IPS-20b (cell line): ENCODE measurements around the gene ASPN.

Experiments
- H3K27ac ChIP-seq: one replicate; pipeline ENCODE4 v1.5.1; 2013; ENCODE audit warnings: low read length
- H3K27me3 ChIP-seq: 2 replicates; pipeline ENCODE4 v1.6.1; 2013; ENCODE audit warnings: mild to moderate bottlenecking, low read length, inconsistent platforms; ENCODE audit not compliant: insufficient read depth
- H3K36me3 ChIP-seq: 2 replicates; pipeline ENCODE4 v1.6.1; 2013; ENCODE audit warnings: low read depth, mild to moderate bottlenecking, inconsistent platforms, low read length, moderate library complexity; ENCODE audit not compliant: insufficient read depth
- H3K4me1 ChIP-seq: 2 replicates; pipeline ENCODE4 v1.6.1; 2013; ENCODE audit warnings: mild to moderate bottlenecking, control low read depth, inconsistent platforms, low read length, moderate library complexity; ENCODE audit not compliant: insufficient read depth
- H3K4me3 ChIP-seq: 2 replicates; pipeline ENCODE4 v1.5.1; 2013; ENCODE audit warnings: mild to moderate bottlenecking, low read length, inconsistent platforms
- H3K9ac ChIP-seq: 2 replicates; pipeline ENCODE4 v1.6.1; 2013; ENCODE audit warnings: low read depth, mild to moderate bottlenecking, inconsistent platforms, low read length, moderate library complexity
- H3K9me3 ChIP-seq: 2 replicates; pipeline ENCODE4 v1.6.1; 2013; ENCODE audit warnings: mild to moderate bottlenecking, low read depth, low read length, inconsistent platforms; ENCODE audit not compliant: insufficient read depth

ASPN gene

DNA sequence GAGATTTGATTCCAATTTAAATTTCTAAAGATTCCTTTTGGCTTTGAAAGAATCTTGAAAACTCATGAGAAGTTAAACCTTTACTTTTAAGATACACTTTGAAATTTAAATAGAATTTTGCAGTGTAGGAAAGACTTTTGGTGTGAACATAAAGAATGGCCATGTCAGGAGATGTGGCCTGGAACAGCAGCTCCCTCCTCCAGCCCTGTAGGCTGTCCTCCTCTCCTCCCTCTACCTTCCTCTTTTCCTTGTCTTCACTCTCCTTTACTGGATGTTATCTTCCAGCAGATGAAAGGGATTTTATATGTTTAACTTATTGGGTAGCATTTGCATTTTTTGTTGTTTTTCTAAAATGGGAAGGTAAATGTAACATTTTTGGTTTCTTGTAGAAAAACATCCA is 18.9 kb downstream of the ASPN start:
- no peaks in the 10 kb centered on the region; the same call in 1 of the 2 replicates for H3K4me1 ChIP-seq
- no peak overlapping the region for H3K9ac ChIP-seq
- H3K4me3 ChIP-seq, result no peak overlapping the region
- H3K36me3 ChIP-seq, result no peaks in the 10 kb centered on the region
- no peaks in the 10 kb centered on the region for H3K27me3 ChIP-seq
- H3K9me3 ChIP-seq, result no peaks in the 10 kb centered on the region
- no peak overlapping the region for H3K27ac ChIP-seq

DNA sequence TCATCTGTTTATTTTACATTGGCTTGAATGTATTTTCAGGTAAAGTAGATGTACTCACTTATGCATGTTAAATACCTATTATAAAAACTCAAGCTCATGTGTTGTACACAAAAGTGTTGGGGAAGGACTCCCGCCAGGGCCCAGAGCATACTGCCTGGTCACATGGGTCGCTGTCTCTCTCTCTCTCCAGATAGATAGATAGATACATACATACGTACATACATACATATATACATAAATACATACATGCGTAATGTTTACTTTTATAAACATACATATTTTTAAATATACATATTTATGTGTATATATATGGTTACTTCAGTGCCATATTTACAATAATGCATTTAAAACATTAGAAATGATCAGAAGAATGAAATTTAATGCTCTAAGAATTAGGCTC is 24.7 kb downstream of the ASPN start:
- Histone ChIP-seq H3K4me1 (no peaks in the 10 kb centered on the region), H3K4me3 (no peak overlapping the region), H3K27ac (no peak overlapping the region), H3K9ac (no peak overlapping the region), H3K36me3 (no peaks in the 10 kb centered on the region), H3K9me3 (no peaks in the 10 kb centered on the region), H3K27me3 (no peaks in the 10 kb centered on the region)

DNA sequence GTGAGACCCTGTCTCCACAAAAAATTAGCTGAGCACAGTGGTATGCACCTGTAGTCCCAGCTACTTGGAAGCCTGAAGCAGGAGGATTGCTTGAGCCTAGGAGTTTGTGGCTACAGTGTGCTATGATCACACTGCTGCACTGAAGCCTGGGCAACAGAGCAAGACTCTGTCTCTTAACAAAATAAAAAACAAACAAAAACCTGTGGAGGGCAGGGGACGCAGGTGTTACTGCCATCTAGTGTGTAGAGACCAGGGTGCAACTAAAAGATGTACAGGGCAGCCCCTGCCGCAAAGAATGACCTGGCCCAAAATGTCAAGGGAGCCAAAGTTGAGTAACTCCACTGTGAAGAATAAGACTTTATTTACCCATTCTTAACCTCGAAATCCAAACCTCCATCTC is 27.1 kb downstream of the ASPN start:
- no peaks in the 10 kb centered on the region for H3K36me3 ChIP-seq
- H3K9ac ChIP-seq, result no peak overlapping the region
- no peaks in the 10 kb centered on the region for H3K27me3 ChIP-seq
- no peak overlapping the region for H3K27ac ChIP-seq
- H3K4me3 ChIP-seq, result no peak overlapping the region
- H3K9me3 ChIP-seq, result no peaks in the 10 kb centered on the region
- H3K4me1 ChIP-seq, result no peaks in the 10 kb centered on the region

DNA sequence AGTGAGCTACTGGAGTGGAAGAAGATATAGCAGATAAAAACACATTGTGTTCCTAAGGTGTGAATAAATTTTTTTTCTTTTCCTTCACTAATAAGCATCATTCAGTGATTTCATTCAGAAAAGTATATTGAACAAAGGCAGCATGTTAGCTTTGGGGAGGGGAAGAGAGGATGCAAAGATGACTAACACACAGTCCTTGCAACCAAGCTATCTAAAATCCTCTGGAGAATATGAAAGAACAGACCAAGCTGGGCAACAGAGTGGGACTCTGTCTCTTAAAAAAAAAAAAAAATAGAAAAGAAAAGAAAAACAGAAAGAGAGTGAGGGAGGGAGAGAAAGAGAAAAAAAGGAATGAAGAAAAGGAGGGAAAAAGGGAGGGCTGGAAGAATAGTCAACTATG is 35.8 kb downstream of the ASPN start:
- Histone ChIP-seq H3K9me3 (no peaks in the 10 kb centered on the region), H3K36me3 (no peaks in the 10 kb centered on the region), H3K9ac (no peak overlapping the region), H3K4me1 (peaks cover 4% of the 10 kb centered on the region), H3K27ac (no peak overlapping the region), H3K27me3 (no peaks in the 10 kb centered on the region), H3K4me3 (no peak overlapping the region)

DNA sequence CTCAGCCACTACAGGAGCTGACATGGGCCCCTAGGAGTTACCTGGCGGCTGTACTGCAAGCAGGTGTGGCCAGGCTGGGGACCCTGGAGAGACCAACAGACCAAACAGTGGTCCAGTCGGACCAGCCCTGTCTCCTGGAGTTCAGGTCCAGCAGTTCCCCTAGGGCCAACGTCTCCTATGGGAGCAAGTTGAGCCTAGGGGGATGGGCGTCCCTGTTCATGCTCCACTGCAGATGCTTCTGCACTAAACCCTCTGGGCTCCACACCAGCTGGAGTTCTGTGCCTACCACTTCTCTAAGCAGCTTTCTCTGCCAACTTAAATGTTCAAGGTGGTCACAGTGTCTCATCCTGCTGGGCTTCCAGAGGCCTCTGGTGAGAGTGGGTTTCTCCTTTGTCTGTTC is 37.5 kb downstream of the ASPN start:
- Histone ChIP-seq H3K36me3 (no peaks in the 10 kb centered on the region), H3K27ac (no peak overlapping the region), H3K4me3 (no peak overlapping the region), H3K4me1 (peaks cover 4% of the 10 kb centered on the region), H3K9me3 (no peaks in the 10 kb centered on the region), H3K9ac (no peak overlapping the region), H3K27me3 (no peaks in the 10 kb centered on the region)

DNA sequence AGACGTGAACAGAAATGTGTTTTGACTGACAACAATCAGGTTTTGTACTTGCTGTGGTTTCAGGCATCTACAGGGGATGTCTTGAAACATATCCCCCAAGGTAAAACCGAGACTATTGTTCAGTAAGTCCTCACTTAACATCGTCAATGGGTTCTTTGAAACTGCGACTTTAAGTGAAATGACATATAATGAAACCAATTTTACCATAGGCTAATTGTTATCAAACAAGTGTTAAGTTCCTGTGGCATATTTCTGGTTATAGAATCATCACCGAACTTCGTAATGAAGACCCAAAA is 41.6 kb downstream of the ASPN start:
- Histone ChIP-seq H3K27ac (no peak overlapping the region), H3K4me3 (no peak overlapping the region), H3K9ac (no peak overlapping the region), H3K9me3 (no peaks in the 10 kb centered on the region), H3K4me1 (no peaks in the 10 kb centered on the region), H3K27me3 (no peaks in the 10 kb centered on the region), H3K36me3 (no peaks in the 10 kb centered on the region)

DNA sequence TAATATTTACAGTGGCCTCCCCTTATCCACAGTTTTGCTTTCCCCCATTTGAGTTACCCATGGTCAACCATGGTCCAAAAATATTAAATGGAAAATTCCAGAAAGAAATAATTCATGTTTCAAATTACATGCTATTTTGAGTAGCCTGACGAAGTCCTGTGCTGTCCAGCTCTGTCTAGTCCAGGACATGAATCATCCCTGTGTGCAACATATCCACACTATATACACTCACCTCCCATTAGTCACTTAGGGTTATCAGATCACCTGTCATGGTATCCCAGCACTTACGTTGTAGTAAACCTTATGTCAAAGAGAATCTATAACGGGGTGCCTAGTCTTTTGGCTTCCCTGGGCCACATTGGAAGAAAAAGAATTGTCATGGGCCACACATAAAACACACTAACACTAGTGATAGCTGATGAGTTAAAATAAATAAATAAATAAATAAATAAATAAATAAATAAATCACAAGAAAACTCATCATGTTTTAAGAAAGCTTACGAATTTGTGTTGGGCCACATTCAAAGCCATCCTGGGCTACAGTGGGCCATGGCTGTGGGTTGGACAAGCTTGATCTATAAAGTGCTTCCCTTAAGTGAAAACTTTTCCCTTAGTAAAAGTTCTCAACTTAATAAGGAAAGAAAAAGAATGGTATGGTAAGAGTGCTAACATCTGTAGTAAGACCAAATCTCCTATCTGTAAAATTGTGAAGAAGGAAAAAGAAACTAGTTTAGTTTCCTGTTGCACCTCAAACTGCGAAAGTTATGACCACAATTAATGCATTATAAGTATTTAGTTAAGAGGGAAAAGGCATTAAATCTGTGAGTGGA is 42.2 kb downstream of the ASPN start:
- H3K9me3 ChIP-seq, result no peaks in the 10 kb centered on the region
- H3K4me1 ChIP-seq, result no peaks in the 10 kb centered on the region
- H3K36me3 ChIP-seq, result no peaks in the 10 kb centered on the region
- no peak overlapping the region for H3K27ac ChIP-seq
- no peaks in the 10 kb centered on the region for H3K27me3 ChIP-seq
- H3K4me3 ChIP-seq, result no peak overlapping the region
- H3K9ac ChIP-seq, result no peak overlapping the region

DNA sequence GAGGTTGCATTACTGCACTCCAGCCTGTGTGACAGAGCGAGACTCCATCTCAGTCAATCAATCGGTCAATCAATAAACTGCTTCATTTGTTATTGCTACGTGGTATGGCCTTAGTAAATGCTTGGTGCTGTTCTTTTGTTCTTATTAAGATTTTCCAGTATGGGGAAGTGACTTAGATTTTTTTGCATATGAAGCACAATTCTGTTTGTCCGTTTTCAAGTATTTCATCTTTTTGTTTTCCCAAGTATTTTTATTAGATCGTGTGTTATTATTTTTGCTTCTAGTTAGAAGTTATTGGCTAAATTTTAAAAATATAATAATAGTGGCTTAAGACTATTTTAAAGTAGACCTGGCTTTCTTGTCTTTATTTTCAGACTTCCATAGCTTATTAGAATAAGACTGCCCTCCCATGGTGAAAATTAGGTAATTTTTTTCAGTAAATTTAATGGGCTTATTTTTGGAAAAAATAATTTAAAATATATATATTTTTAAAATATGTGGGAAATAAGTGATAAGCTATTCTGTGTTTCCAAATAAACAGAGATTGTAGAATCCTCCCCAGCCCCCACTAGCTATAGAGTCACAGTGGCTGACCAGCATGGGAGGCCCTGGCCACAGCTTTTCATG is 43.3 kb downstream of the ASPN start:
- no peak overlapping the region for H3K9ac ChIP-seq
- no peaks in the 10 kb centered on the region for H3K27me3 ChIP-seq

DNA sequence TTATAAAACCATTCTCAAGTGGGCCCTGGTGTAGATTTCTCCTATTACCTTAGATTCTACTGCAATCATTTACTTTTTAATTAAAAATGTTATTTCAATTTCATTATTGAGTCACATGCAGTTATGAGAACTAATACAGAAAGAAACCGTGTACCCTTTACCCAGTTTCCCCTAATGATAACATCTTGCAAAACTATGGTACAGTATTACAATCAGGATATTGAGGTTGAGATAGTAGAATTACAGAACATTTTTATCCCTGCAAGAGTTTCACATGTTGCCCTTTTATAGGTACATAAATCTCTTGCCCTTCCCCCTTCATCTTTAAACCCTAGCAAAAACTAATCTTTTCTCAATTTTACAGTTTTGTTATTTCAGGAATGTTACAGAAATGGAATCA is 47.0 kb downstream of the ASPN start:
- Histone ChIP-seq H3K4me3 (no peak overlapping the region), H3K4me1 (no peaks in the 10 kb centered on the region), H3K27ac (no peak overlapping the region), H3K27me3 (no peaks in the 10 kb centered on the region), H3K9me3 (no peaks in the 10 kb centered on the region), H3K9ac (no peak overlapping the region), H3K36me3 (no peaks in the 10 kb centered on the region)

More for the DNA sequence above, 43.3 kb downstream of the ASPN start:
- no peaks in the 10 kb centered on the region for H3K9me3 ChIP-seq
- no peak overlapping the region for H3K4me3 ChIP-seq
- H3K36me3 ChIP-seq, result no peaks in the 10 kb centered on the region
- H3K27ac ChIP-seq, result no peak overlapping the region
- no peaks in the 10 kb centered on the region for H3K4me1 ChIP-seq

DNA sequence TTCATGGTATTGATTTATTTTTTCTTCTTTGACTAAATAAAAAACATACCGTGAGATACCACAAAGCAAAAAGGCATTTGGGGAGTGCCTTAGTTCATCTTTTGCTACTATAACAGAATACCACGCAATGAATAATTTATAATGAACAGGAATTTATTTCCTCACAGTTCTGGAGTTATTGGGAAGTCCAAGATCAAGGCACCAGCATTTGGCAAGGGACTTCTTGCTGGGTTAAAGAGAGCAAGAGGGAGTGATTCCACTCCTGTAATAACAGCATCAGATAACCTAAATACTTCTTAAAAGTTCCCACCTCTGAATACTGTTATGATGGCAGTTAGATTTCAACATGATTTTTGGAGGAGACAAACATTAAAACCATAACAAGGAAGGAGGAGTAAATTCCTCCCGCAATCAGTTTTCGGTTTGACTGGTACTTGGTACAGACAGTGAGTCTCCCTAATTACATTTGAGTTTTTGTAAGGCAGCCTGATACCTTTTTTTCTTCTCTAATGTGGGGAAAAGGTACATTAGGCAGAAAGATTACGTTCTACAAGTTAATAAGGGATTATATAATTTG is 49.2 kb downstream of the ASPN start:
- no peaks in the 10 kb centered on the region for H3K9me3 ChIP-seq
- H3K4me1 ChIP-seq, result no peaks in the 10 kb centered on the region
- no peaks in the 10 kb centered on the region for H3K27me3 ChIP-seq
- H3K36me3 ChIP-seq, result no peaks in the 10 kb centered on the region
- no peak overlapping the region for H3K27ac ChIP-seq
- H3K9ac ChIP-seq, result no peak overlapping the region
- H3K4me3 ChIP-seq, result no peak overlapping the region

DNA sequence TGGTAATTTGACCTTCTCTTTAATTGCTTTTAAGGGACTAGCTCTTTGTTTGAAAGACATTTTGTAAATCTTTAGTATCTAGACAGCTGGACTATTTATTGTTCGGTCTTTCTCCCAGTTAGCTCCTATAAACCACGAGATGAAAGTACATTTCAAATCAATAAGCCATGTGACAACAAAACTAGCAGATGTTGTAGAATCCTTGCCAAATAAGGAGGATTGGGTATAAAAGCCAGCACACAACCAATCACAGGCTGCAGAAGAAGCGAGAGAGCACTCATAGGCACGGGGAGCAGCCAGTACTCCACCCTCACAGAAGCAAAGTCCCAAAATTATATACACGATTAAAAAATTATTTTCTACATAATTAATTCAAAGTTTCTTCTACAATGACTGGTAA is 50.0 kb downstream of the ASPN start:
- Histone ChIP-seq H3K27ac (no peak overlapping the region), H3K9ac (no peak overlapping the region), H3K27me3 (no peaks in the 10 kb centered on the region), H3K4me3 (no peak overlapping the region), H3K36me3 (no peaks in the 10 kb centered on the region), H3K4me1 (no peaks in the 10 kb centered on the region), H3K9me3 (no peaks in the 10 kb centered on the region)

DNA sequence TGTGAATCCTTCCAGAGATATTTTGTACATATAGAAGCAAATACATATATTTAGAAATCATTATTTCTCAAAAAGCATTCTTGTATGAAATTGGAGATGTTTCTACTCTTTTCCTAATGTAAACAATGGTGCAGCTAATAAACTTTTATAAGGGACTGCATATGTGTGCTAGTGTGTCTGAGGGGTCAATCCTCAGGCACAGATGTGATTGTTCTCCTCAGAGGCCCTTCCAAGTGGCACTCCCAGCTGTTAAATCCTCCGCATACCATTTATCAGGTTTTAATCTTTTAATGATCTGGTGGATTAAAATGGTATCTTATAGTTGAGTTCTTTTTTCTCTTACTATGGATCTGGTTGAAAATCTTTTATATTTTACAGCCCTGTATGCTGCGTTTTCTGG is 52.5 kb downstream of the ASPN start:
- Histone ChIP-seq H3K4me3 (no peak overlapping the region), H3K27ac (no peak overlapping the region), H3K36me3 (no peaks in the 10 kb centered on the region), H3K9me3 (no peaks in the 10 kb centered on the region), H3K9ac (no peak overlapping the region), H3K27me3 (no peaks in the 10 kb centered on the region), H3K4me1 (no peaks in the 10 kb centered on the region)
